Mesendoderm (in vitro differentiated cells): ENCODE measurements around the gene S100PBP.

Experiments used
- DNase-seq: peaks from one replicate; pipeline ENCODE4 v3.0.0; 2013
- H2AK5ac ChIP-seq: 2 replicates; pipeline ENCODE4 v1.6.1; 2013; ENCODE audit warnings: low read length, inconsistent platforms
- H2BK120ac ChIP-seq: 2 replicates; pipeline ENCODE4 v1.6.1; 2013; ENCODE audit warnings: low read depth, mild to moderate bottlenecking, low read length, moderate library complexity, mixed read lengths
- H2BK15ac ChIP-seq: replicated peaks from 2 replicates; pipeline ENCODE4 v1.6.1; 2013; ENCODE audit warnings: low read depth, mild to moderate bottlenecking, moderate library complexity
- H2BK5ac ChIP-seq: 2 replicates; pipeline ENCODE4 v1.6.1; 2013; ENCODE audit warnings: low read length, inconsistent platforms
- H3K18ac ChIP-seq: 2 replicates; pipeline ENCODE4 v1.6.1; 2013; ENCODE audit warnings: mild to moderate bottlenecking, low read length, mixed read lengths
- H3K23ac ChIP-seq: one replicate; pipeline ENCODE4 v1.6.1; 2013; ENCODE audit warnings: low read length
- H3K27ac ChIP-seq: 2 replicates; pipeline ENCODE4 v1.5.1; 2013; ENCODE audit warnings: low read depth, mild to moderate bottlenecking, inconsistent platforms, low read length, moderate library complexity
- H3K27me3 ChIP-seq: 2 replicates; pipeline ENCODE4 v1.6.1; 2013; ENCODE audit warnings: low read length, control low read depth, mild to moderate bottlenecking, inconsistent platforms; ENCODE audit not compliant: insufficient read depth, poor library complexity
- H3K36me3 ChIP-seq: 2 replicates; pipeline ENCODE4 v1.6.1; 2013; ENCODE audit warnings: low read length, inconsistent platforms; ENCODE audit not compliant: control insufficient read depth, insufficient read depth
- H3K4ac ChIP-seq: one replicate; pipeline ENCODE4 v1.6.1; 2013; ENCODE audit warnings: low read depth, mild to moderate bottlenecking, low read length, moderate library complexity
- H3K4me1 ChIP-seq: 2 replicates; pipeline ENCODE4 v1.6.1; 2013; ENCODE audit warnings: low read depth, low read length, inconsistent platforms; ENCODE audit not compliant: control insufficient read depth
- H3K4me2 ChIP-seq: 2 replicates; pipeline ENCODE4 v1.6.1; 2013; ENCODE audit warnings: low read length
- H3K4me3 ChIP-seq: 2 replicates; pipeline ENCODE4 v1.5.1; 2013; ENCODE audit warnings: mild to moderate bottlenecking, low read length
- H3K56ac ChIP-seq: one replicate; pipeline ENCODE4 v1.6.1; 2013; ENCODE audit warnings: low read length
- H3K79me1 ChIP-seq: 2 replicates; pipeline ENCODE4 v1.6.1; 2013; ENCODE audit warnings: low read length, inconsistent platforms
- H3K79me2 ChIP-seq: 2 replicates; pipeline ENCODE4 v1.6.1; 2013; ENCODE audit warnings: mild to moderate bottlenecking, low read length; ENCODE audit not compliant: control insufficient read depth, insufficient read depth
- H3K9ac ChIP-seq: 2 replicates; pipeline ENCODE4 v1.6.1; 2013; ENCODE audit warnings: low read length, inconsistent platforms
- H4K5ac ChIP-seq: one replicate; pipeline ENCODE4 v1.6.1; 2013; ENCODE audit warnings: low read length
- H4K8ac ChIP-seq: one replicate; pipeline ENCODE4 v1.6.1; 2013; ENCODE audit warnings: low read depth, mild to moderate bottlenecking, control low read depth, low read length, moderate library complexity
- WGBS: extraction: QIAGEN DNeasy Blood & Tissue Kit; methylation state at CpG from one replicate; pipeline ENCODE4 v1.1.7; 2013; ENCODE audit warnings: low lambda C conversion rate, missing lambda C conversion rate; ENCODE audit not compliant: insufficient coverage; ENCODE audit errors: extremely low coverage; 5-methylcytosine and 5-hydroxymethylcytosine counted together

S100PBP gene

GRCh38 chr1:32774950-32775634 lies 42.4 kb upstream of the S100PBP start:
- H3K4me2 ChIP-seq = no peak overlapping the region
- no peaks in the 10 kb centered on the region for H3K79me2 ChIP-seq
- H3K27ac ChIP-seq = no peak overlapping the region
- no peak overlapping the region for H3K18ac ChIP-seq
- DNase-seq = peak; percentile 16
- no CpG with 5 or more reads among the region's 2 CpGs for WGBS
- no peaks in the 10 kb centered on the region for H3K27me3 ChIP-seq
- H2BK5ac ChIP-seq = no peak overlapping the region
- no peak overlapping the region for H2BK120ac ChIP-seq
- H3K23ac ChIP-seq = no peak overlapping the region
- no peaks in the 10 kb centered on the region for H3K79me1 ChIP-seq
- H2BK15ac ChIP-seq = no peak overlapping the region
- H4K5ac ChIP-seq = no peak overlapping the region
- no peak overlapping the region for H3K9ac ChIP-seq
- no peak overlapping the region for H3K56ac ChIP-seq
- H4K8ac ChIP-seq = no peak overlapping the region
- H3K4ac ChIP-seq = no peak overlapping the region
- no peak overlapping the region for H3K4me3 ChIP-seq
- H3K36me3 ChIP-seq = peaks cover 21% of the 10 kb centered on the region
- H3K4me1 ChIP-seq = no peaks in the 10 kb centered on the region
- H2AK5ac ChIP-seq = no peak overlapping the region

- no CpG with 5 or more reads among the region's 13 CpGs for WGBS
- H3K9ac ChIP-seq = no peak overlapping the region
- no peaks in the 10 kb centered on the region for H3K27me3 ChIP-seq
These were observed 41.7 kb upstream of the S100PBP start for GRCh38 chr1:32775640-32776337.

GRCh38 chr1:32779242-32779641 lies 38.2 kb upstream of the S100PBP start:
- no peak for DNase-seq
- peaks cover under 1% of the 10 kb centered on the region for H3K79me1 ChIP-seq

More at GRCh38 chr1:32775640-32776337, 41.7 kb upstream of the S100PBP start:
- DNase-seq = peak; percentile 9
- H2AK5ac ChIP-seq = no peak overlapping the region
- H3K18ac ChIP-seq = no peak overlapping the region
- no peak overlapping the region for H3K27ac ChIP-seq
- no peak overlapping the region for H2BK120ac ChIP-seq
- H4K8ac ChIP-seq = no peak overlapping the region
- no peak overlapping the region for H3K4me3 ChIP-seq
- H3K23ac ChIP-seq = no peak overlapping the region
- no peaks in the 10 kb centered on the region for H3K79me2 ChIP-seq
- no peak overlapping the region for H2BK5ac ChIP-seq
- no peak overlapping the region for H3K56ac ChIP-seq
- H3K4me1 ChIP-seq = no peaks in the 10 kb centered on the region
- peaks cover 28% of the 10 kb centered on the region for H3K36me3 ChIP-seq
- H2BK15ac ChIP-seq = no peak overlapping the region
- H3K4me2 ChIP-seq = no peak overlapping the region
- no peaks in the 10 kb centered on the region for H3K79me1 ChIP-seq
- no peak overlapping the region for H4K5ac ChIP-seq
- no peak overlapping the region for H3K4ac ChIP-seq

GRCh38 chr1:32780005-32780404 lies 37.4 kb upstream of the S100PBP start:
- Histone ChIP-seq H3K79me1 (peaks cover 1% of the 10 kb centered on the region), H3K9ac (no peak overlapping the region), H4K5ac (no peak overlapping the region), H2BK5ac (no peak overlapping the region), H4K8ac (no peak overlapping the region), H3K4me2 (no peak overlapping the region), H3K18ac (no peak overlapping the region), H3K27me3 (no peaks in the 10 kb centered on the region), H3K4me1 (no peaks in the 10 kb centered on the region), H3K27ac (no peak overlapping the region), H3K36me3 (peaks cover 48% of the 10 kb centered on the region), H3K56ac (no peak overlapping the region), H2BK120ac (no peak overlapping the region), H2AK5ac (no peak overlapping the region), H2BK15ac (no peak overlapping the region), H3K23ac (no peak overlapping the region), H3K79me2 (no peaks in the 10 kb centered on the region), H3K4me3 (no peak overlapping the region), H3K4ac (no peak overlapping the region)
- DNase-seq = no peak
- WGBS = no CpG with 5 or more reads among the region's 8 CpGs

More at GRCh38 chr1:32779242-32779641, 38.2 kb upstream of the S100PBP start:
- Histone ChIP-seq H3K4me2 (no peak overlapping the region), H2AK5ac (no peak overlapping the region), H3K4ac (no peak overlapping the region), H3K23ac (no peak overlapping the region), H4K5ac (no peak overlapping the region), H3K79me2 (no peaks in the 10 kb centered on the region), H3K56ac (no peak overlapping the region), H3K4me3 (no peak overlapping the region), H3K27me3 (no peaks in the 10 kb centered on the region), H3K36me3 (peaks cover 47% of the 10 kb centered on the region), H3K18ac (no peak overlapping the region), H3K4me1 (no peaks in the 10 kb centered on the region), H2BK120ac (no peak overlapping the region), H2BK15ac (no peak overlapping the region), H2BK5ac (no peak overlapping the region), H3K27ac (no peak overlapping the region), H3K9ac (no peak overlapping the region), H4K8ac (no peak overlapping the region)
- no CpG with 5 or more reads among the region's 5 CpGs for WGBS

GRCh38 chr1:32780628-32781234 lies 36.7 kb upstream of the S100PBP start:
- H4K5ac ChIP-seq = no peak overlapping the region
- H3K23ac ChIP-seq = no peak overlapping the region
- no peak overlapping the region for H3K56ac ChIP-seq
- H2AK5ac ChIP-seq = no peak overlapping the region
- H3K79me1 ChIP-seq = peaks cover 1% of the 10 kb centered on the region
- H3K18ac ChIP-seq = no peak overlapping the region
- H3K4ac ChIP-seq = no peak overlapping the region
- no peak overlapping the region for H4K8ac ChIP-seq
- DNase-seq = peak; percentile 39
- no CpG with 5 or more reads among the region's 8 CpGs for WGBS
- no peaks in the 10 kb centered on the region for H3K79me2 ChIP-seq
- no peak overlapping the region for H3K9ac ChIP-seq
- no peaks in the 10 kb centered on the region for H3K4me1 ChIP-seq
- no peak overlapping the region for H2BK120ac ChIP-seq
- peaks cover 42% of the 10 kb centered on the region for H3K36me3 ChIP-seq
- no peak overlapping the region for H2BK15ac ChIP-seq
- no peaks in the 10 kb centered on the region for H3K27me3 ChIP-seq
- H3K4me3 ChIP-seq = no peak overlapping the region
- no peak overlapping the region for H3K27ac ChIP-seq
- no peak overlapping the region for H3K4me2 ChIP-seq
- no peak overlapping the region for H2BK5ac ChIP-seq
